Thymus (tissue), 11 donors: ENCODE measurements around the gene PKLR. TPM values are rescaled to one million over a fixed set of nuclear protein-coding genes. Genes with fewer than 3 reads are reported as not detected.
A peak's percentile ranks its signal among the peaks of the same experiment; 100 is the strongest.

Source experiments
- DNase-seq, 9 donors: peaks; one replicate each; pipeline ENCODE4 v3.0.0-alpha.2; 2013; ENCODE audit warnings: low spot score in 9 of 9, low read depth in 6 of 9, missing footprints in 1 of 9
- H3K27ac ChIP-seq, 2 donors: one replicate each; pipeline ENCODE4 v1.5.1; 2013; ENCODE audit warnings: control low read depth in 1 of 2, low read depth in 1 of 2, low read length in 1 of 2, mild to moderate bottlenecking in 1 of 2, moderate library complexity in 1 of 2
- H3K27me3 ChIP-seq, 2 donors: one replicate each; pipeline ENCODE4 v1.5.1; 2013; ENCODE audit warnings: low read length in 1 of 2; ENCODE audit not compliant: control insufficient read depth in 2 of 2, insufficient read depth in 1 of 2
- H3K36me3 ChIP-seq, 2 donors: one replicate each; pipeline ENCODE4 v1.5.1; 2013; ENCODE audit warnings: low read length in 1 of 2, mild to moderate bottlenecking in 1 of 2, moderate library complexity in 1 of 2; ENCODE audit not compliant: control insufficient read depth in 2 of 2, insufficient read depth in 2 of 2
- H3K4me1 ChIP-seq, 2 donors: one replicate each; pipeline ENCODE4 v1.5.1; 2013; ENCODE audit warnings: low read length in 2 of 2; ENCODE audit not compliant: control insufficient read depth in 2 of 2, insufficient read depth in 2 of 2
- H3K4me3 ChIP-seq, 2 donors: one replicate each; pipeline ENCODE4 v1.5.1; 2013; ENCODE audit warnings: low read length in 2 of 2, control low read depth in 1 of 2, mild to moderate bottlenecking in 1 of 2
- H3K9me3 ChIP-seq, 2 donors: one replicate each; pipeline ENCODE4 v1.5.1; 2013; ENCODE audit warnings: low read length in 1 of 2, mild to moderate bottlenecking in 1 of 2; ENCODE audit not compliant: control insufficient read depth in 2 of 2, insufficient read depth in 1 of 2
- WGBS: extraction: QIAGEN DNeasy Blood & Tissue Kit; methylation state at CpG from one replicate; pipeline ENCODE4 v1.1.7; 2013; 5-methylcytosine and 5-hydroxymethylcytosine counted together
- polyA plus RNA-seq: library from polyadenylated mRNA; stranded (reverse); fragments of 200-250 nt; gene quantifications from one replicate; pipeline ENCODE4 v1.2.3, GENCODE V29; 2013
- total RNA-seq: library from RNA; stranded (reverse); fragments of 120-200 nt; gene quantifications from one replicate; pipeline ENCODE4 v1.2.4, GENCODE V29; 2013
- donor health status: healthy.

PKLR gene
- total and polyA plus RNA-seq, 2 donors = 0.05 to 0.19 TPM

GRCh38 chr1:155260276-155260675 lies 41.0 kb downstream of the PKLR start:
- WGBS = over 99% methylated on average over 5 of the region's 5 CpGs
- H3K9me3 ChIP-seq = no peaks in the 10 kb centered on the region
- no peak overlapping the region for H3K4me3 ChIP-seq
- peaks cover 28 to 61% of the 10 kb centered on the region in 2 donors for H3K36me3 ChIP-seq
- H3K27me3 ChIP-seq = no peaks in the 10 kb centered on the region
- H3K27ac ChIP-seq = no peak overlapping the region
- H3K4me1 ChIP-seq = peaks cover 13 to 26% of the 10 kb centered on the region in 2 donors
- no peak for DNase-seq

GRCh38 chr1:155256058-155256852 lies 45.0 kb downstream of the PKLR start:
- Histone ChIP-seq H3K27me3 (no peaks in the 10 kb centered on the region), H3K4me1 (peaks cover 10 to 25% of the 10 kb centered on the region in 2 donors), H3K27ac (peak overlapping the region; percentile 80 to 85), H3K36me3 (peaks cover 18 to 32% of the 10 kb centered on the region in 2 donors), H3K9me3 (no peaks in the 10 kb centered on the region), H3K4me3 (no peak overlapping the region)
- 95% methylated on average over 20 of the region's 20 CpGs for WGBS
- DNase-seq = peak in 1 of 9 donors; percentile 4

- H3K4me3 ChIP-seq = peak within 1 kb of the TSS; percentile 63 to 85
- peak within 1 kb of the TSS; percentile 80 to 85 for H3K27ac ChIP-seq
- peaks cover 9 to 25% of the 10 kb centered on the region in 2 donors for H3K4me1 ChIP-seq
- WGBS = 11% methylated on average over 54 of the region's 54 CpGs
- H3K9me3 ChIP-seq = peaks cover 0 to 3% of the 10 kb centered on the region in 2 donors
- peaks cover 18 to 30% of the 10 kb centered on the region in 2 donors for H3K36me3 ChIP-seq
- peak in 5 of 9 donors; percentile 57 to 85 (median 78) for DNase-seq
- no peaks in the 10 kb centered on the region for H3K27me3 ChIP-seq
Measured at GRCh38 chr1:155255243-155256007, 45.8 kb downstream of the PKLR start, which contains the start of gene ENTREP3. Gene ENTREP3 (minus strand): TSS chr1:155255483. CDS start chr1:155254877, 606 bp downstream.

GRCh38 chr1:155254714-155255242 lies 46.5 kb downstream of the PKLR start:
- Histone ChIP-seq H3K4me3 (peak overlapping the region; percentile 63 to 85), H3K36me3 (peaks cover 18 to 26% of the 10 kb centered on the region in 2 donors), H3K4me1 (peaks cover 9 to 32% of the 10 kb centered on the region in 2 donors), H3K9me3 (peaks cover 0 to 3% of the 10 kb centered on the region in 2 donors), H3K27ac (no peak overlapping the region), H3K27me3 (no peaks in the 10 kb centered on the region)
- DNase-seq = no peak
- 13% methylated on average over 35 of the region's 35 CpGs for WGBS

- no peak for DNase-seq
Measured at GRCh38 chr1:155254228-155254713, 47.0 kb downstream of the PKLR start.

GRCh38 chr1:155253797-155254196 lies 47.4 kb downstream of the PKLR start:
- WGBS = 91% methylated on average over 5 of the region's 5 CpGs
- DNase-seq = no peak
- no peak overlapping the region for H3K27ac ChIP-seq

More at GRCh38 chr1:155254228-155254713, 47.0 kb downstream of the PKLR start:
- Histone ChIP-seq H3K9me3 (peaks cover 0 to 3% of the 10 kb centered on the region in 2 donors), H3K4me3 (peak overlapping the region; percentile 63 to 85), H3K27ac (no peak overlapping the region), H3K36me3 (peaks cover 18 to 21% of the 10 kb centered on the region in 2 donors), H3K4me1 (peaks cover 9 to 32% of the 10 kb centered on the region in 2 donors), H3K27me3 (no peaks in the 10 kb centered on the region)
- WGBS = 77% methylated on average over 12 of the region's 12 CpGs

GRCh38 chr1:155253208-155253607 lies 48.0 kb downstream of the PKLR start:
- peaks cover 13 to 14% of the 10 kb centered on the region in 2 donors for H3K36me3 ChIP-seq
- no peak overlapping the region for H3K27ac ChIP-seq
- 95% methylated on average over 5 of the region's 5 CpGs for WGBS
- H3K4me3 ChIP-seq = no peak overlapping the region
- no peaks in the 10 kb centered on the region for H3K27me3 ChIP-seq
- peaks cover 0 to 3% of the 10 kb centered on the region in 2 donors for H3K9me3 ChIP-seq
- H3K4me1 ChIP-seq = peaks cover 9 to 32% of the 10 kb centered on the region in 2 donors
- no peak for DNase-seq

More at GRCh38 chr1:155253797-155254196, 47.4 kb downstream of the PKLR start:
- H3K9me3 ChIP-seq = peaks cover 0 to 3% of the 10 kb centered on the region in 2 donors
- H3K4me1 ChIP-seq = peaks cover 9 to 32% of the 10 kb centered on the region in 2 donors
- no peak overlapping the region for H3K4me3 ChIP-seq
- peaks cover 17 to 18% of the 10 kb centered on the region in 2 donors for H3K36me3 ChIP-seq
- H3K27me3 ChIP-seq = no peaks in the 10 kb centered on the region

- peaks cover 6 to 10% of the 10 kb centered on the region in 2 donors for H3K36me3 ChIP-seq
- WGBS = 98% methylated on average over 7 of the region's 7 CpGs
- H3K9me3 ChIP-seq = peaks cover 0 to 3% of the 10 kb centered on the region in 2 donors
- H3K4me1 ChIP-seq = peaks cover 9 to 32% of the 10 kb centered on the region in 2 donors
- no peak overlapping the region for H3K4me3 ChIP-seq
- no peaks in the 10 kb centered on the region for H3K27me3 ChIP-seq
- DNase-seq = no peak
- no peak overlapping the region for H3K27ac ChIP-seq
Measured at GRCh38 chr1:155251566-155251965, 49.7 kb downstream of the PKLR start.
